Loucy (cell line): ENCODE results near the gene SRSF7.
A peak's percentile ranks its signal among the peaks of the same experiment; 100 is the strongest.

Experiments
- H2AFZ ChIP-seq: fragments of 200-600 bp; sonication (generic); 2 replicates; pipeline ENCODE4 v1.6.0; 2016; ENCODE audit warnings: antibody characterized with exemption, mild to moderate bottlenecking, low read length, moderate library complexity
- H3F3A ChIP-seq: fragments of 200-600 bp; 2 replicates; pipeline ENCODE4 v1.6.0; 2016; ENCODE audit warnings: antibody characterized with exemption, low read depth, mild to moderate bottlenecking
- H3K27me3 ChIP-seq: fragments of 200-600 bp; sonication (generic); 2 replicates; pipeline ENCODE4 v1.6.1; 2014; ENCODE audit warnings: low read length, mild to moderate bottlenecking; ENCODE audit not compliant: insufficient read depth, poor library complexity, severe bottlenecking
- H3K36me3 ChIP-seq: fragments of 200-600 bp; sonication (generic); 2 replicates; pipeline ENCODE4 v1.6.1; 2016; ENCODE audit warnings: low read length; ENCODE audit not compliant: insufficient read depth
- H3K4me1 ChIP-seq: fragments of 200-600 bp; sonication (generic); 2 replicates; pipeline ENCODE4 v1.5.1; 2014; ENCODE audit warnings: low read length, mild to moderate bottlenecking; ENCODE audit not compliant: insufficient read depth, poor library complexity, severe bottlenecking
- H3K4me2 ChIP-seq: fragments of 200-600 bp; sonication (generic); 2 replicates; pipeline ENCODE4 v1.6.0; 2014; ENCODE audit warnings: antibody characterized with exemption, low read length, low read depth, mild to moderate bottlenecking; ENCODE audit not compliant: poor library complexity, severe bottlenecking
- H3K4me3 ChIP-seq: fragments of 200-600 bp; sonication (generic); 2 replicates; pipeline ENCODE4 v1.5.1; 2014; ENCODE audit warnings: low read length, mild to moderate bottlenecking, mixed read lengths; ENCODE audit not compliant: poor library complexity, severe bottlenecking
- H3K79me2 ChIP-seq: fragments of 200-600 bp; sonication (generic); 2 replicates; pipeline ENCODE4 v1.6.1; 2014; ENCODE audit warnings: low read length; ENCODE audit not compliant: insufficient read depth
- H3K9ac ChIP-seq: fragments of 200-600 bp; sonication (generic); 2 replicates; pipeline ENCODE4 v1.6.0; 2014; ENCODE audit warnings: mild to moderate bottlenecking, low read depth, low read length, moderate library complexity; ENCODE audit not compliant: poor library complexity, severe bottlenecking
- H3K9me2 ChIP-seq: fragments of 200-600 bp; sonication (generic); replicated peaks from 2 replicates; pipeline ENCODE4 v1.6.1; 2016; ENCODE audit warnings: low read depth, low read length, mixed read lengths
- H3K9me3 ChIP-seq: fragments of 200-600 bp; sonication (generic); 2 replicates; pipeline ENCODE4 v1.6.1; 2014; ENCODE audit warnings: mild to moderate bottlenecking, antibody characterized with exemption, low read length, low read depth; ENCODE audit not compliant: insufficient read depth
- H4K20me1 ChIP-seq: fragments of 200-600 bp; sonication (generic); 2 replicates; pipeline ENCODE4 v1.6.0; 2014; ENCODE audit warnings: antibody characterized with exemption, low read length, mild to moderate bottlenecking; ENCODE audit not compliant: insufficient read depth, poor library complexity, severe bottlenecking
- EZH2phosphoT487 ChIP-seq: fragments of 200-600 bp; IDR thresholded peaks from 2 replicates; pipeline ENCODE4 v1.6.1; 2018; ENCODE audit warnings: antibody characterized with exemption, mild to moderate bottlenecking, moderate library complexity, borderline replicate concordance
- TF ChIP-seq, protein P1 (sequence below): fragments of 200-600 bp; sonication (generic); conservative IDR thresholded peaks from 2 replicates; pipeline ENCODE4 v1.5.1; 2014; ENCODE audit warnings: mild to moderate bottlenecking, antibody characterized with exemption, low read length

The SRSF7 gene

DNA sequence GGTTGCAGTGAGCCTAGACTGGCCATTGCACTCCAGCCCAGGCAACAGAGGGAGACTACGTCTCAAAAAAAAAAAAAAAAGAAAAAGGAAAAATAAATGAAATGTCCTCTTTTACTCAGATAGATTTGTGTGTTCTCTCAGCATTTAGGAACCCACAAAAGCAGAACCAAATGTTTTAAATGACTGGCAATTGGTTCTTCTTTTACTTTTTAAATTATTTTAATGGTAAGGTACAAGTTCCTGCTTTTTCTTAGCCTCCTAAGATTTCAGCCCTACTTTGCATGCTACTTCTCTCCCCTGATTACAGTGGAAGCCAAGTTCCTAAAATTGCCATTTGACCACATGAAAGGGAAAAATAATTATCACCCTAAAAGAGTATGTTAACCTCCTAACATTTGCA is 23.5 kb downstream of the SRSF7 start:
- no peaks in the 10 kb centered on the region for H3K79me2 ChIP-seq
- no peaks in the 10 kb centered on the region for H3F3A ChIP-seq
- H3K36me3 ChIP-seq: peaks cover 19% of the 10 kb centered on the region; the same call in 1 of the 2 replicates
- no peak for TF ChIP-seq EZH2phosphoT487
- TF ChIP-seq, protein P1, sequence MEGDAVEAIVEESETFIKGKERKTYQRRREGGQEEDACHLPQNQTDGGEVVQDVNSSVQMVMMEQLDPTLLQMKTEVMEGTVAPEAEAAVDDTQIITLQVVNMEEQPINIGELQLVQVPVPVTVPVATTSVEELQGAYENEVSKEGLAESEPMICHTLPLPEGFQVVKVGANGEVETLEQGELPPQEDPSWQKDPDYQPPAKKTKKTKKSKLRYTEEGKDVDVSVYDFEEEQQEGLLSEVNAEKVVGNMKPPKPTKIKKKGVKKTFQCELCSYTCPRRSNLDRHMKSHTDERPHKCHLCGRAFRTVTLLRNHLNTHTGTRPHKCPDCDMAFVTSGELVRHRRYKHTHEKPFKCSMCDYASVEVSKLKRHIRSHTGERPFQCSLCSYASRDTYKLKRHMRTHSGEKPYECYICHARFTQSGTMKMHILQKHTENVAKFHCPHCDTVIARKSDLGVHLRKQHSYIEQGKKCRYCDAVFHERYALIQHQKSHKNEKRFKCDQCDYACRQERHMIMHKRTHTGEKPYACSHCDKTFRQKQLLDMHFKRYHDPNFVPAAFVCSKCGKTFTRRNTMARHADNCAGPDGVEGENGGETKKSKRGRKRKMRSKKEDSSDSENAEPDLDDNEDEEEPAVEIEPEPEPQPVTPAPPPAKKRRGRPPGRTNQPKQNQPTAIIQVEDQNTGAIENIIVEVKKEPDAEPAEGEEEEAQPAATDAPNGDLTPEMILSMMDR: no peak
- H3K9me3 ChIP-seq: no peaks in the 10 kb centered on the region
- H3K9ac ChIP-seq: no peak overlapping the region
- no peaks in the 10 kb centered on the region for H3K4me1 ChIP-seq
- H2AFZ ChIP-seq: no peak overlapping the region
- no peaks in the 10 kb centered on the region for H4K20me1 ChIP-seq
- H3K27me3 ChIP-seq: no peaks in the 10 kb centered on the region
- no peaks in the 10 kb centered on the region for H3K9me2 ChIP-seq
- no peak overlapping the region for H3K4me2 ChIP-seq
- H3K4me3 ChIP-seq: no peak overlapping the region

DNA sequence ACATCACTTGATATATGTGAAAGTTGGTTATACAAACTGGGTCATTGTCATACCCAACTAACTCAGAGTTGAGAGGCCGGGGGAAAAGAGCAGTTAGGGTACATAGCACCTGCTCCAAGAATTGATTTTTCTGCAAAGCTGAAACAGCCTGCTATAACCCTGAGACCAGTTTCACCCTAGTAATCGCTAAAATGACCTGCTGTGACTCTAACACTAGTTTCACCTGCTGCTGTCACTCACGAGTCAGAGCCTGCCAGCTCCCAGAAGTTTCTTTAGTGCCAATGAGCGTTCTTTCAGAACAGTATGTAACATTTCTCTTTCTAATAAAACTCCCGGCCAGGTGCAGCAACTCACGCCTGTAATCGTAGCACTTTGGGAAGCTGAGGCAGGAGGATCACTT is 28.0 kb downstream of the SRSF7 start:
- Histone ChIP-seq H3K4me1 (no peaks in the 10 kb centered on the region), H3F3A (no peaks in the 10 kb centered on the region), H3K36me3 (no peaks in the 10 kb centered on the region), H3K27me3 (no peaks in the 10 kb centered on the region), H3K9me2 (no peaks in the 10 kb centered on the region), H3K9me3 (no peaks in the 10 kb centered on the region), H3K4me3 (no peak overlapping the region), H2AFZ (no peak overlapping the region), H4K20me1 (no peaks in the 10 kb centered on the region), H3K9ac (no peak overlapping the region), H3K4me2 (no peak overlapping the region), H3K79me2 (no peaks in the 10 kb centered on the region)
- TF ChIP-seq, protein P1: no peak
- TF ChIP-seq EZH2phosphoT487: no peak

DNA sequence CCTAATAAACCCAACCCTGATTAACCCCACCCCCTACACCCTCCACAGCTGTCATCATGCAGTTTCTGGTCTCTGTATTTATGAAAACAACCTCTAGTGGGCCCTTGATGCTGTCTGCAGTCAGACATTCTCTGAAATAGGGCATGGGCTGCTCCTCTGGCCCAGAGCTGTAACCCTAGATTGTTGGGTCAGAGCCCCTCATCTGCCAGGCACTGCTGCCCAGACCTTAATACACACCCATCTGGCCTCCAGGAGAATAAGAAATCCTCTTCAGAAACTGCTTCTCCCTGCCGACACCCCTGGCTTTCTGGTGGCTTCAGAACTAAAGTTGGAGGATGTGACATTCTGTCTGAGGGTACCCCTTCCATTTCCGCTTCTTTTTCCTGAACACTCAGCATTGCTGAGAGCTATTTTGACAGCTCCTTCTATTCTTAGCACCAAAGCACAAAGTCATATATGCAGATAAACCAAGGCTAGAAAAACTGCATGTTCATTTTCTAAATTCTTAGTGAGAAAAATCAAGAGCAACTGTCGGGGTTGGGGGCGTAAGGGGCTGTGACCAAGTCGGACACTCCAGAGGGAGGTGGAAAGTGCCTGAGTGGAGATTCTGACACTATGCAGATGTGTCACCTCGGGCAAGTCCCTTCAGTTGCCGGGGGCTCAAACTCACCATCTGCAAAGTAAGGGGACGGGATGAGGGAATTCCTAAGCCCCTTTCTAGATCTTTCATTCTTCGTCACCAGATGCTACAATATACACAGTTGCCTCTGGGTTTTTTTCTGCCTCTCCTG is 28.7 kb downstream of the SRSF7 start:
- Histone ChIP-seq H3K79me2 (no peaks in the 10 kb centered on the region), H4K20me1 (no peaks in the 10 kb centered on the region), H2AFZ (no peak overlapping the region), H3K27me3 (no peaks in the 10 kb centered on the region), H3K4me2 (no peak overlapping the region), H3F3A (no peaks in the 10 kb centered on the region), H3K9me2 (no peaks in the 10 kb centered on the region), H3K9ac (no peak overlapping the region), H3K36me3 (no peaks in the 10 kb centered on the region), H3K4me3 (no peak overlapping the region), H3K9me3 (no peaks in the 10 kb centered on the region), H3K4me1 (no peaks in the 10 kb centered on the region)
- TF ChIP-seq, protein P1: peak; percentile 29; the same call in 1 of the 2 replicates
- no peak for TF ChIP-seq EZH2phosphoT487
